Lung (tissue), 12 donors: ENCODE measurements around the gene ZPBP2. TPM values are rescaled to one million over a fixed set of nuclear protein-coding genes. Genes with fewer than 3 reads are reported as not detected.
"Not testable (repeated sequence)": the region's sequence is repeated elsewhere in the genome, so short reads cannot be mapped to it uniquely, and the experiment has no call there.

Experiments
- ATAC-seq: fragments of 200-7000 bp; cut with Tn5 transposase; one replicate; pipeline ENCODE4 v1.9.1; 2020; ENCODE audit warnings: moderate number of reproducible peaks; ENCODE audit not compliant: insufficient read depth, low FRiP score
- DNase-seq, 3 donors: peaks; one replicate each; pipeline ENCODE4 v3.0.0-alpha.2; 2013 to 2017
- H3K27ac ChIP-seq, 2 donors: one replicate each; pipeline ENCODE4 v1.5.1; 2013; ENCODE audit warnings: mild to moderate bottlenecking in 2 of 2, moderate library complexity in 2 of 2, control low read depth in 1 of 2, inconsistent platforms in 1 of 2, low read depth in 1 of 2, low read length in 1 of 2
- H3K27me3 ChIP-seq, 3 donors: one replicate each; pipeline ENCODE4 v1.5.1; 2013; ENCODE audit warnings: low read length in 2 of 3; ENCODE audit not compliant: control insufficient read depth in 3 of 3, insufficient read depth in 3 of 3
- H3K36me3 ChIP-seq, 4 donors: one replicate each; pipeline ENCODE4 v1.5.1; 2013; ENCODE audit warnings: low read length in 4 of 4, mild to moderate bottlenecking in 1 of 4, moderate library complexity in 1 of 4; ENCODE audit not compliant: control insufficient read depth in 4 of 4, insufficient read depth in 4 of 4
- H3K4me1 ChIP-seq, 5 donors: one replicate each; pipeline ENCODE4 v1.5.1; 2013; ENCODE audit warnings: low read length in 5 of 5, mild to moderate bottlenecking in 2 of 5, moderate library complexity in 1 of 5; ENCODE audit not compliant: control insufficient read depth in 5 of 5, insufficient read depth in 5 of 5
- H3K4me3 ChIP-seq: one replicate; pipeline ENCODE4 v1.5.1; 2013; ENCODE audit warnings: mild to moderate bottlenecking, control low read depth, moderate library complexity
- H3K9ac ChIP-seq, 2 donors: one replicate each; pipeline ENCODE4 v1.5.1; 2013; ENCODE audit warnings: low read length in 2 of 2, control low read depth in 1 of 2; ENCODE audit not compliant: insufficient read depth in 1 of 2
- H3K9me3 ChIP-seq, 4 donors: one replicate each; pipeline ENCODE4 v1.5.1; 2013; ENCODE audit warnings: low read length in 3 of 4, mild to moderate bottlenecking in 1 of 4, moderate library complexity in 1 of 4; ENCODE audit not compliant: control insufficient read depth in 4 of 4, insufficient read depth in 3 of 4
- WGBS, 2 donors: extraction: QIAGEN DNeasy Blood & Tissue Kit; methylation state at CpG; one replicate each; pipeline ENCODE4 v1.1.7; 2013; 5-methylcytosine and 5-hydroxymethylcytosine counted together
- polyA plus RNA-seq, 2 donors: library from polyadenylated mRNA; stranded (reverse); fragments of 200-250 nt; gene quantifications; one replicate each; pipeline ENCODE4 v1.2.1, GENCODE V29; 2013
- total RNA-seq, 2 donors: library from RNA; depleted of rRNA in 1 of 2; stranded (reverse); fragments of >200 nt in 1 of 2; gene quantifications; one replicate each; pipeline ENCODE4 v1.2.1, GENCODE V29; 2014 to 2021
- TF ChIP-seq, protein P1 (sequence below): IDR thresholded peaks from 2 replicates; pipeline ENCODE4 v1.5.1; 2012; ENCODE audit warnings: mild to moderate bottlenecking; ENCODE audit errors: control extremely low read depth, extremely low read depth
- donor health status: control.
- donor health status: control.
- donor health status: Bipolar disorder and iron deficiency.
- donor health status: healthy.
- donor health status: DM: yes; HTN: yes; CAD: no.

Gene ZPBP2
- total and polyA plus RNA-seq, 4 donors = not detected

- 82 to 85% methylated on average over 2 of the region's 2 CpGs for WGBS, 2 donors
These were observed 13.1 kb upstream of the ZPBP2 start for GRCh38 chr17:39854909-39855308.

DNA sequence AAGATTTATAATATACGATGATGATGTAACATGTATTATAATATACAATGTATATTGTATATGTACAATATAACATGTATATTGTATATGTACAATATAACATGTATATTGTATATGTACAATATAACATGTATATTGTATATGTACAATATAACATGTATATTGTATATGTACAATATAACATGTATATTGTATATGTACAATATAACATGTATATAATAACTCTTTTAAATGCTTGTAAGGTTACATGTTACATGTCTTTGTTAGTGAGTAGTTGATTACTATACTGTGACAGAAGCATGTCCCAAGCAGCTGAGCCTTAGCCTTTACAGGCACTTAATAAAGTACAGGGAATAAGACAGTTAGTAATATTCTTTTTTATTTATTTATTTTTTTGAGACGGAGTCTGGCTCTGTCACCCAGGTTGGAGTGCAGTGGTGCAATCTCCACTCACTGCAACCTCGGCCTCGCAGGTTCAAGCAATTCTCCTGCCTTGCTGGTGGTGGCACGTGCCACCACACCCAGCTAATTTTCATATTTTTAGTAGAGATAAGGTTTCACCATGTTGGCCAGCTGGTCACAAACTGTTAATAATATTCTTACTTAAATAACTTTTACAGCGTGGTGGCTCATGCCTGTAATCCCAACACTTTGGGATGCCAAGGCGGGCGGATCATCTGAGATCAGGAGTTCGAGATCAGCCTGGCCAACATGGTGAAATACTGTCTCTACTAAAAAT lies 11.9 kb upstream of the ZPBP2 start:
- not testable (repeated sequence) for H3K27me3 ChIP-seq, H3K9ac ChIP-seq, H3K36me3 ChIP-seq, ATAC-seq, H3K4me1 ChIP-seq, DNase-seq, H3K9me3 ChIP-seq, H3K4me3 ChIP-seq, H3K27ac ChIP-seq
- WGBS, 2 donors = 86 to 90% methylated on average over 9 of the region's 9 CpGs

More at GRCh38 chr17:39854909-39855308, 13.1 kb upstream of the ZPBP2 start:
- H3K9ac ChIP-seq = no peak overlapping the region
- H3K4me3 ChIP-seq = no peak overlapping the region
- peaks cover 0 to 4% (median 0%) of the 10 kb centered on the region in 3 donors for H3K27me3 ChIP-seq
- H3K4me1 ChIP-seq = no peaks in the 10 kb centered on the region
- no peak for ATAC-seq
- H3K27ac ChIP-seq = no peak overlapping the region
- TF ChIP-seq, protein P1, sequence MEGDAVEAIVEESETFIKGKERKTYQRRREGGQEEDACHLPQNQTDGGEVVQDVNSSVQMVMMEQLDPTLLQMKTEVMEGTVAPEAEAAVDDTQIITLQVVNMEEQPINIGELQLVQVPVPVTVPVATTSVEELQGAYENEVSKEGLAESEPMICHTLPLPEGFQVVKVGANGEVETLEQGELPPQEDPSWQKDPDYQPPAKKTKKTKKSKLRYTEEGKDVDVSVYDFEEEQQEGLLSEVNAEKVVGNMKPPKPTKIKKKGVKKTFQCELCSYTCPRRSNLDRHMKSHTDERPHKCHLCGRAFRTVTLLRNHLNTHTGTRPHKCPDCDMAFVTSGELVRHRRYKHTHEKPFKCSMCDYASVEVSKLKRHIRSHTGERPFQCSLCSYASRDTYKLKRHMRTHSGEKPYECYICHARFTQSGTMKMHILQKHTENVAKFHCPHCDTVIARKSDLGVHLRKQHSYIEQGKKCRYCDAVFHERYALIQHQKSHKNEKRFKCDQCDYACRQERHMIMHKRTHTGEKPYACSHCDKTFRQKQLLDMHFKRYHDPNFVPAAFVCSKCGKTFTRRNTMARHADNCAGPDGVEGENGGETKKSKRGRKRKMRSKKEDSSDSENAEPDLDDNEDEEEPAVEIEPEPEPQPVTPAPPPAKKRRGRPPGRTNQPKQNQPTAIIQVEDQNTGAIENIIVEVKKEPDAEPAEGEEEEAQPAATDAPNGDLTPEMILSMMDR = no peak
- no peak for DNase-seq
- no peaks in the 10 kb centered on the region for H3K36me3 ChIP-seq
- no peaks in the 10 kb centered on the region for H3K9me3 ChIP-seq

GRCh38 chr17:39861235-39861634 lies 6.8 kb upstream of the ZPBP2 start:
- DNase-seq (no peak), ATAC-seq (no peak)
- Histone ChIP-seq H3K27ac (no peak overlapping the region), H3K9me3 (no peaks in the 10 kb centered on the region), H3K36me3 (no peaks in the 10 kb centered on the region), H3K27me3 (peaks cover 0 to 49% (median 45%) of the 10 kb centered on the region in 3 donors), H3K9ac (no peak overlapping the region), H3K4me1 (no peaks in the 10 kb centered on the region), H3K4me3 (no peak overlapping the region)
- TF ChIP-seq, protein P1 = no peak
- WGBS, 2 donors = 82 to 87% methylated on average over 5 of the region's 5 CpGs

GRCh38 chr17:39863244-39863917 lies 4.6 kb upstream of the ZPBP2 start:
- Histone ChIP-seq H3K9ac (peak overlapping the region in 1 of 2 donors; percentile 13), H3K9me3 (peaks cover 0 to 10% (median 1%) of the 10 kb centered on the region in 4 donors), H3K27me3 (peaks cover 0 to 67% (median 63%) of the 10 kb centered on the region in 3 donors), H3K36me3 (no peaks in the 10 kb centered on the region), H3K4me3 (no peak overlapping the region), H3K27ac (no peak overlapping the region), H3K4me1 (no peaks in the 10 kb centered on the region)
- TF ChIP-seq, protein P1 = no peak
- WGBS, 2 donors = 58 to 63% methylated on average over 7 of the region's 7 CpGs
- ATAC-seq (no peak), DNase-seq (peak in 1 of 3 donors; percentile 3)
